Cardiac fibroblast (primary cell): ENCODE results near the gene THOP1.
"Not testable (repeated sequence)": the region's sequence is repeated elsewhere in the genome, so short reads cannot be mapped to it uniquely, and the experiment has no call there.

Source experiments
- DNase-seq, 2 donors: peaks; one replicate each; pipeline versions ENCODE4 v3.0.0 to v3.0.0-alpha.2; 2010; ENCODE audit warnings: low read depth in 2 of 2
- H3K4me3 ChIP-seq, 2 donors: replicated peaks in 1 of 2; 1 replicate in 1 of 2; 2 replicates in 1 of 2; pipeline ENCODE4 v1.5.1; 2011; ENCODE audit warnings: low read depth in 2 of 2, low read length in 2 of 2, mild to moderate bottlenecking in 2 of 2, moderate library complexity in 1 of 2
- CTCF ChIP-seq: IDR thresholded peaks from one replicate; pipeline ENCODE4 v1.5.1; 2011; ENCODE audit warnings: low read depth, mild to moderate bottlenecking, low read length, inconsistent platforms

Gene THOP1

GRCh38 chr19:2791440-2791839, 6.1 kb downstream of the THOP1 start:
- no peak for TF ChIP-seq CTCF
- no peak overlapping the region for H3K4me3 ChIP-seq
- no peak for DNase-seq

- TF ChIP-seq CTCF, result no peak
Measured at GRCh38 chr19:2791876-2792275, 6.6 kb downstream of the THOP1 start.

GRCh38 chr19:2792666-2793065, 7.4 kb downstream of the THOP1 start:
- not testable (repeated sequence) for H3K4me3 ChIP-seq, DNase-seq

More at GRCh38 chr19:2791876-2792275, 6.6 kb downstream of the THOP1 start:
- H3K4me3 ChIP-seq, result no peak overlapping the region
- no peak for DNase-seq

GRCh38 chr19:2793126-2793525, 7.8 kb downstream of the THOP1 start:
- H3K4me3 ChIP-seq, result no peak overlapping the region
- no peak for TF ChIP-seq CTCF
- DNase-seq, result no peak

- no peak for TF ChIP-seq CTCF
- H3K4me3 ChIP-seq, result no peak overlapping the region
- no peak for DNase-seq
Measured at GRCh38 chr19:2793577-2793976, 8.3 kb downstream of the THOP1 start.

- no peak for DNase-seq
- no peak for TF ChIP-seq CTCF
- H3K4me3 ChIP-seq, result no peak overlapping the region
Measured at GRCh38 chr19:2795827-2796658, 10.7 kb downstream of the THOP1 start.

GRCh38 chr19:2796659-2797266, 11.5 kb downstream of the THOP1 start:
- no peak overlapping the region for H3K4me3 ChIP-seq
- TF ChIP-seq CTCF, result no peak
- no peak for DNase-seq
